Vagina (tissue), 2 donors: ENCODE measurements around the gene SYNDIG1. TPM values are rescaled to one million over a fixed set of nuclear protein-coding genes. Genes with fewer than 3 reads are reported as not detected.

Experiments used
- DNase-seq, 2 donors: peaks; one replicate each; pipeline ENCODE4 v3.0.0-alpha.2; 2017; ENCODE audit errors: extremely low spot score in 2 of 2
- H3K27ac ChIP-seq: fragments of 200-600 bp; sonication (generic); one replicate; pipeline ENCODE4 v1.5.1; 2019
- H3K27me3 ChIP-seq: fragments of 200-600 bp; sonication (generic); one replicate; pipeline ENCODE4 v1.5.1; 2019
- H3K36me3 ChIP-seq, 2 donors: fragments of 200-600 bp; sonication (generic); one replicate each; pipeline ENCODE4 v1.5.1; 2017 to 2019
- H3K4me1 ChIP-seq: fragments of 200-600 bp; sonication (generic); one replicate; pipeline ENCODE4 v1.5.1; 2019
- H3K4me3 ChIP-seq, 2 donors: fragments of 200-600 bp; sonication (generic); 1 replicate in 1 of 2; 2 replicates in 1 of 2; pipeline ENCODE4 v1.5.1; 2016 to 2019
- H3K9me3 ChIP-seq: fragments of 200-600 bp; sonication (generic); one replicate; pipeline ENCODE4 v1.5.1; 2019
- CTCF ChIP-seq, 3 experiments: fragments of 450-650 bp in 2 of 3; fragments of 200-600 bp in 1 of 3; sonication (generic) in 1 of 3; IDR thresholded peaks; one replicate each; pipeline ENCODE4 v1.5.1; 2017 to 2019; ENCODE audit warnings: antibody characterized with exemption in 3 of 3, mild to moderate bottlenecking in 2 of 3, moderate library complexity in 2 of 3
- POLR2A ChIP-seq, 2 donors: fragments of 450-650 bp; IDR thresholded peaks; one replicate each; pipeline ENCODE4 v1.6.1; 2017; ENCODE audit warnings: antibody characterized with exemption in 2 of 2, mild to moderate bottlenecking in 2 of 2, moderate library complexity in 2 of 2
- POLR2AphosphoS5 ChIP-seq, 2 donors: sonication (generic); formaldehyde crosslinking; IDR thresholded peaks; one replicate each; pipeline ENCODE4 v1.9.0; 2017; ENCODE audit warnings: antibody characterized with exemption in 2 of 2, mild to moderate bottlenecking in 2 of 2, low read depth in 1 of 2; ENCODE audit not compliant: insufficient read depth in 1 of 2
- intact Hi-C: fragments of 100-400 bp; cut with DNase I; formaldehyde crosslinking; loops from one replicate; pipeline ENCODE4 v1.15.1; 2023
- total RNA-seq: library from RNA; depleted of rRNA; stranded (reverse); fragments of >200 nt; gene quantifications from one replicate; pipeline ENCODE4 v1.2.3, GENCODE V29; 2016

The SYNDIG1 gene
- total RNA-seq, 1 donor from 2014 or later = 3.2 TPM

DNA sequence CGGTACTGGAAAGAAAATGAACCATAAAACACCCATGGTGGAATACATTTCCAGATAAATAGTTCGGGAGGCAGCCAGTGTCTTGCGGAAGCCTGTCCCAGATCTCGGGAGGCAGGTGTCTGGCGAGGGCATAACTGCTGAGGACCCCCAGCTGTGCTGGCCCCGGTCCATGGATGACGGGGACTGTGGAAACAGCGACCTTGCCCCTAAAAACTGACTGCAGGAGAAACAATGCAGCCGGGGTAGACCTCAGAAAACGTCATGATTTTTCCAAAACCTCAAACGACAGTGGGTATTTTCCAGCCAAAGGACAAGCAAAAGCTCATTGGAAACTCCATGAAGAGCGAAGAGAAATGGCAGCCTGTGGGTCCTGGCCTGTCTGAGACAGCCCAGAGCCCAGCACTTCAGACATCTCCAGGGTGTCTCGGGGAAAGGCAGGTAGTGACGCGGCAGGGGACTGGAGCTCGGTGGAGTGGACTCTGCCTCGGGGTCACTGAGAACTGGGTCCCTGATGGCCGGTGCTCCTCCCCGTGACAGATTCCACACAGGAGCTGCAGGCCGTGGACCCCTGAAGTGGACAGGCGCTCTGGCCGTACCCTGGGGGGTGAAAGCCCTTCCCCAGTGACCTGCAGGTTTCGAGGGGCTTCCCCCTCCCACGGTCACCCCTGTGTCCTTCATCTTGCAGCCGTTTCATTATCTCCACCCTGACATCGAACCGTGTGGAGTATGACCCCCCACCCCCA lies 188.6 kb downstream of the SYNDIG1 start:
- intact Hi-C loops = no loop called here
- no peak for TF ChIP-seq POLR2AphosphoS5 (IDR thresholded peaks at IDR 0.05; ENCODE audit: insufficient read depth in 1 of 2, low read depth in 1 of 2)
- TF ChIP-seq POLR2A (IDR thresholded peaks at IDR 0.05) = no peak
- TF ChIP-seq CTCF (IDR thresholded peaks at IDR 0.05) = no peak

GRCh38 chr20:24658920-24659660 lies 189.7 kb downstream of the SYNDIG1 start:
- TF ChIP-seq CTCF (IDR thresholded peaks at IDR 0.05) (no peak), POLR2AphosphoS5 (IDR thresholded peaks at IDR 0.05; ENCODE audit: insufficient read depth in 1 of 2, low read depth in 1 of 2) (no peak), POLR2A (IDR thresholded peaks at IDR 0.05) (no peak)
- no peak overlapping the region for H3K27ac ChIP-seq
- no peaks in the 10 kb centered on the region for H3K36me3 ChIP-seq
- no peaks in the 10 kb centered on the region for H3K9me3 ChIP-seq
- intact Hi-C loops = no loop called here
- no peak overlapping the region for H3K4me3 ChIP-seq
- peaks cover 9% of the 10 kb centered on the region for H3K4me1 ChIP-seq
- H3K27me3 ChIP-seq = no peaks in the 10 kb centered on the region
- DNase-seq = no peak

More for the DNA sequence above, 188.6 kb downstream of the SYNDIG1 start:
- Histone ChIP-seq H3K27me3 (no peaks in the 10 kb centered on the region), H3K4me3 (no peak overlapping the region), H3K4me1 (peaks cover 3% of the 10 kb centered on the region), H3K36me3 (no peaks in the 10 kb centered on the region), H3K9me3 (no peaks in the 10 kb centered on the region), H3K27ac (no peak overlapping the region)
- no peak for DNase-seq

DNA sequence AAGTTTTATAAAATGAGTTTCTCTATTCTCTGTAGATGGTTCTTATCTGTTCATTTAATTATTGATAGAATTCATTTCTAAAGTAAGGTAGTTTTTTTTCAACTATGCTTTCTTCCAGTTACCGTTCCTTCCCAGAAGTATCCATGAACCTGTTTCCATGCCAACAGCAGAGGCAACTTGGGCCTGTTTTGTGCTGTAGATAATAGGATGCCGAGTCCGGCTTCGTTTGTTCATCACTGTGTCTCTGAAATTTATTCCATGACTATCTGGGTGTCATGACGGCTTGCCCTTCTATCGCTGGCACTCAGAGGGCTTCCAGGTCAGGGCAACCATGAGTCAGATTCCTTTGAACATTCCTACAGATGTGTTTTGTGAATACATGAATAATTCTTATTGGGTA lies 190.4 kb downstream of the SYNDIG1 start:
- intact Hi-C loops = no loop called here

DNA sequence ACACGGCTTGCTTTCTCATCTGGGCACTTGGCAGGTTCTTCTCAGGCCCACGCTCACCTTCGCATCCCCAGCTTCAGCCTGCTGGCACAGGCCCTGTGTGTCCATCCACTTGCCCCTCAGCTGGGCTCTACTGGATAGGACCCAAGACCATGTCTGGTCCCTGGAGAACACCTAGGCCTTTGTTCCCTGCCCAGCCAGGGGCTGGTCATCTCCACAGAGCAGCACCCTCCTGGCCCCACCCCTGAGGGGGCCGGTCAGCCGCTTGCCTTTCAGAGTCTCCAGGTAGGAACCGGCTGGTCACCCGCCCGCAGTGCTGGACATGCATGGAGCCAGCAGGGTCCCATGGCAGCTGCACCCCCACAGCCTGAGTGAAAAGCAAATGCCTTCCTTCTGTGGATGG lies 191.2 kb downstream of the SYNDIG1 start:
- Histone ChIP-seq H3K27ac (no peak overlapping the region), H3K36me3 (no peaks in the 10 kb centered on the region), H3K27me3 (no peaks in the 10 kb centered on the region), H3K4me1 (peaks cover 9% of the 10 kb centered on the region), H3K4me3 (no peak overlapping the region), H3K9me3 (no peaks in the 10 kb centered on the region)
- TF ChIP-seq CTCF (IDR thresholded peaks at IDR 0.05) = no peak
- TF ChIP-seq POLR2AphosphoS5 (IDR thresholded peaks at IDR 0.05; ENCODE audit: insufficient read depth in 1 of 2, low read depth in 1 of 2) = no peak
- no peak for TF ChIP-seq POLR2A (IDR thresholded peaks at IDR 0.05)
- intact Hi-C loops = no loop called here
- DNase-seq = no peak

More for the DNA sequence above, 190.4 kb downstream of the SYNDIG1 start:
- H3K4me1 ChIP-seq = peaks cover 9% of the 10 kb centered on the region
- H3K9me3 ChIP-seq = no peaks in the 10 kb centered on the region
- TF ChIP-seq POLR2A (IDR thresholded peaks at IDR 0.05) = no peak
- no peak for TF ChIP-seq CTCF (IDR thresholded peaks at IDR 0.05)
- no peak for TF ChIP-seq POLR2AphosphoS5 (IDR thresholded peaks at IDR 0.05; ENCODE audit: insufficient read depth in 1 of 2, low read depth in 1 of 2)
- no peak overlapping the region for H3K4me3 ChIP-seq
- H3K27me3 ChIP-seq = no peaks in the 10 kb centered on the region
- DNase-seq = no peak
- no peaks in the 10 kb centered on the region for H3K36me3 ChIP-seq
- H3K27ac ChIP-seq = no peak overlapping the region

DNA sequence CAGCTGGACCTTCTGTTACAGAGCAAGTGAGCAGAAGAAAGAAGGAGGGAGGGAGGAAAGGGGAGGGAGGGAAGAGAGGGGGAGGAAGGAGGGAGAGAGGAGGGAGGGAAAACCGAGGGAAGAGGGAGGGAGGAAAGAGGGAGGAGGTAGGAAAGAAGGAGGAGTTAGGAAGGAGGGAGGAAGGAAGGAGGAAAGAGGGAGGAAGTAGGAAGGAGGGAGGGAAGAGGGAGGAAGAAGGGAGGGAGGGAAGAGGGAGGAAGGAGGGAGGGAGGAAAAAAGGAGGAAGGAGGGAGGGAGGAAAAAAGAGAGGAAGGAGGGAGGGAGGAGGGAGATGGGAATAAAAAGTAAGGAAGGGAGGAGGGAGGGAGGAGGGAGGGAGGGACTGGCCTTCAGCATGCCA lies 191.8 kb downstream of the SYNDIG1 start:
- intact Hi-C loops = no loop called here
- TF ChIP-seq POLR2AphosphoS5 (IDR thresholded peaks at IDR 0.05; ENCODE audit: insufficient read depth in 1 of 2, low read depth in 1 of 2) (no peak), CTCF (IDR thresholded peaks at IDR 0.05) (no peak), POLR2A (IDR thresholded peaks at IDR 0.05) (no peak)
- peaks cover 9% of the 10 kb centered on the region for H3K4me1 ChIP-seq
- no peak overlapping the region for H3K27ac ChIP-seq
- H3K9me3 ChIP-seq = no peaks in the 10 kb centered on the region
- no peaks in the 10 kb centered on the region for H3K27me3 ChIP-seq
- H3K36me3 ChIP-seq = no peaks in the 10 kb centered on the region
- DNase-seq = no peak
- no peak overlapping the region for H3K4me3 ChIP-seq
